OCI-LY3 (cell line): ENCODE data around the gene GRAMD2A.

Source experiments
- H2AFZ ChIP-seq: fragments of 200-600, 300-600 bp; shearing (Covaris generic); 2 replicates; pipeline ENCODE4 v1.6.0; 2014; ENCODE audit warnings: antibody characterized with exemption, low read depth, low read length
- H3K27ac ChIP-seq: fragments of 200-600, 300-600 bp; sonication (generic); 2 replicates; pipeline ENCODE4 v1.5.1; 2014; ENCODE audit warnings: mild to moderate bottlenecking, low read length, moderate library complexity, mixed read lengths
- H3K27me3 ChIP-seq: fragments of 200-600, 300-600 bp; sonication (generic); 2 replicates; pipeline ENCODE4 v1.6.1; 2014; ENCODE audit warnings: low read depth, low read length, mixed read lengths
- H3K36me3 ChIP-seq: fragments of 200-600, 300-600 bp; sonication (generic); replicated peaks from 2 replicates; pipeline ENCODE3; 2014; ENCODE audit warnings: low read depth, low read length, mixed read lengths
- H3K4me1 ChIP-seq: fragments of 300-600, 200-600 bp; sonication (generic); 2 replicates; pipeline ENCODE4 v1.6.1; 2014; ENCODE audit warnings: low read length, mixed read lengths
- H3K4me2 ChIP-seq: fragments of 200-600, 300-600 bp; sonication (generic); 2 replicates; pipeline ENCODE4 v1.6.1; 2014; ENCODE audit warnings: low read length, mixed read lengths
- H3K4me3 ChIP-seq: fragments of 300-600, 200-600 bp; sonication (generic); 2 replicates; pipeline ENCODE4 v1.5.1; 2014; ENCODE audit warnings: antibody characterized with exemption, mild to moderate bottlenecking, low read length, moderate library complexity
- H3K79me2 ChIP-seq: fragments of 300-600, 200-600 bp; shearing (Covaris generic); 2 replicates; pipeline ENCODE4 v1.6.1; 2014; ENCODE audit warnings: mild to moderate bottlenecking, low read length, mixed read lengths
- H3K9ac ChIP-seq: fragments of 300-600, 200-600 bp; shearing (Covaris generic); 2 replicates; pipeline ENCODE4 v1.6.0; 2014; ENCODE audit warnings: mild to moderate bottlenecking, low read length, moderate library complexity
- H3K9me3 ChIP-seq: fragments of 200-600, 300-600 bp; shearing (Covaris generic); 2 replicates; pipeline ENCODE4 v1.6.1; 2014; ENCODE audit warnings: low read length, mixed read lengths; ENCODE audit not compliant: insufficient read depth
- H4K20me1 ChIP-seq: fragments of 200-600, 300-600 bp; sonication (generic); 2 replicates; pipeline ENCODE4 v1.6.1; 2016; ENCODE audit warnings: low read length, mixed read lengths; ENCODE audit not compliant: insufficient read depth
- EZH2phosphoT487 ChIP-seq: fragments of 200-600 bp; shearing (Covaris generic); IDR thresholded peaks from 2 replicates; pipeline ENCODE4 v1.6.1; 2018; ENCODE audit warnings: antibody characterized with exemption, mixed run types, low read depth
- TF ChIP-seq, protein P1 (sequence below): fragments of 200-600, 300-600 bp; sonication (generic); IDR thresholded peaks from 2 replicates; pipeline ENCODE4 v1.5.1; 2014; ENCODE audit warnings: antibody characterized with exemption, low read length, low read depth

Gene GRAMD2A

GRCh38 chr15:72197460-72198355, at the start of gene GRAMD2A:
Gene GRAMD2A, minus strand, starts transcription at chr15:72197787.
- H3K4me3 ChIP-seq, result no peak within 1 kb of the TSS
- no peak within 1 kb of the TSS for H2AFZ ChIP-seq
- no peak for TF ChIP-seq EZH2phosphoT487
- TF ChIP-seq, protein P1, sequence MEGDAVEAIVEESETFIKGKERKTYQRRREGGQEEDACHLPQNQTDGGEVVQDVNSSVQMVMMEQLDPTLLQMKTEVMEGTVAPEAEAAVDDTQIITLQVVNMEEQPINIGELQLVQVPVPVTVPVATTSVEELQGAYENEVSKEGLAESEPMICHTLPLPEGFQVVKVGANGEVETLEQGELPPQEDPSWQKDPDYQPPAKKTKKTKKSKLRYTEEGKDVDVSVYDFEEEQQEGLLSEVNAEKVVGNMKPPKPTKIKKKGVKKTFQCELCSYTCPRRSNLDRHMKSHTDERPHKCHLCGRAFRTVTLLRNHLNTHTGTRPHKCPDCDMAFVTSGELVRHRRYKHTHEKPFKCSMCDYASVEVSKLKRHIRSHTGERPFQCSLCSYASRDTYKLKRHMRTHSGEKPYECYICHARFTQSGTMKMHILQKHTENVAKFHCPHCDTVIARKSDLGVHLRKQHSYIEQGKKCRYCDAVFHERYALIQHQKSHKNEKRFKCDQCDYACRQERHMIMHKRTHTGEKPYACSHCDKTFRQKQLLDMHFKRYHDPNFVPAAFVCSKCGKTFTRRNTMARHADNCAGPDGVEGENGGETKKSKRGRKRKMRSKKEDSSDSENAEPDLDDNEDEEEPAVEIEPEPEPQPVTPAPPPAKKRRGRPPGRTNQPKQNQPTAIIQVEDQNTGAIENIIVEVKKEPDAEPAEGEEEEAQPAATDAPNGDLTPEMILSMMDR, result no peak

GRCh38 chr15:72242775-72243370, 45.3 kb upstream of the GRAMD2A start:
- no peak overlapping the region for H3K4me3 ChIP-seq
- no peaks in the 10 kb centered on the region for H3K9me3 ChIP-seq
- no peaks in the 10 kb centered on the region for H3K27me3 ChIP-seq
- no peak overlapping the region for H3K4me2 ChIP-seq
- H4K20me1 ChIP-seq, result no peaks in the 10 kb centered on the region; the same call in 1 of the 2 replicates
- peaks cover 49% of the 10 kb centered on the region for H3K36me3 ChIP-seq
- H3K9ac ChIP-seq, result no peak overlapping the region
- H2AFZ ChIP-seq, result no peak overlapping the region
- no peaks in the 10 kb centered on the region for H3K79me2 ChIP-seq
- no peak overlapping the region for H3K27ac ChIP-seq
- peaks cover under 1% of the 10 kb centered on the region; the same call in 1 of the 2 replicates for H3K4me1 ChIP-seq
- TF ChIP-seq EZH2phosphoT487, result no peak

More at GRCh38 chr15:72197460-72198355, at the start of gene GRAMD2A:
- Histone ChIP-seq H3K4me2 (no peak within 1 kb of the TSS), H3K27me3 (no peaks in the 10 kb centered on the region), H3K36me3 (peaks cover 47% of the 10 kb centered on the region), H3K9ac (no peak within 1 kb of the TSS), H3K4me1 (peaks cover 14% of the 10 kb centered on the region), H3K9me3 (no peaks in the 10 kb centered on the region), H3K79me2 (no peaks in the 10 kb centered on the region), H3K27ac (no peak within 1 kb of the TSS), H4K20me1 (peaks cover 56% of the 10 kb centered on the region)

DNA sequence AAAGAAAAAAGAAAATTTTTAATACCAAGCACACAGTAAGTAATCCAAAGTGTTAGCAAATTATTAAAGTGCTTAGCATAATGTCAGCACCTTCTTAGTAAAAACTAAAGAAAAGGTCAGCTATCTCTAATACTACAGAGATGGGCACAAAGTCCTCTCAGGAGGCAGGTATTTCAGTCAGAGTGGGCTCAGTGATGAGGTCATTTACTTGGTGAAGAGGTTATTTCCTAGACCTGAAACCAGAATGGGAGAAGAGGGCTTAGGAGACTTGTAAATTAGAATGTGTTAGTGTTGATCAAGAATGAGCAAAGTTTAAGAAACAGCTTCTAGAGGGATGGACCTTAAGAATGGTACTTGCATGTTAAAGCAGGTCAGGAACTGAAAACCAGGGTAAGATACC, 42.1 kb upstream of the GRAMD2A start:
- H3K27me3 ChIP-seq, result no peaks in the 10 kb centered on the region
- no peak overlapping the region for H3K27ac ChIP-seq
- no peaks in the 10 kb centered on the region for H3K9me3 ChIP-seq
- H3K36me3 ChIP-seq, result peaks cover 46% of the 10 kb centered on the region
- H3K4me3 ChIP-seq, result no peak overlapping the region
- TF ChIP-seq EZH2phosphoT487, result no peak
- TF ChIP-seq, protein P1, result no peak
- no peak overlapping the region for H3K4me2 ChIP-seq
- peaks cover 11% of the 10 kb centered on the region for H3K4me1 ChIP-seq
- H2AFZ ChIP-seq, result no peak overlapping the region
- H4K20me1 ChIP-seq, result no peaks in the 10 kb centered on the region; the same call in 1 of the 2 replicates
- H3K79me2 ChIP-seq, result no peaks in the 10 kb centered on the region
- H3K9ac ChIP-seq, result no peak overlapping the region

DNA sequence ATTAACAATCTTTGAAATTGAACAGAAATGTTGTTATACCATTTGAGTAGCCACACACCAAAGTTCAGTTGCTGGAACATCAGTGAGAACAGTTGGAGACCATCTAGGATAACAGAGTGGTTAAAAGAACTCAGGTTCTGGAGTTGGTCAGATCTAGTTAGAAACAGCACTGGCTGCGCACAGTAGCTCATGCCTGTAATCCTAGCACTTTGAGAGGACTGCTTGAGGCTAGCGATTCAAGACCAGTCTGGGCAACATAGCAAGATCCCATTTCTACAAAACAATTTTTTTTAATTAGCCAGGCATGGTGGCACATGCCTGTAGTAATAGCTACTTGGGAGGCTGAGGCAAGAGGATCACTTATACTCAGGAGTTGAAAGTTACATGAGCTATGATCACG, 41.0 kb upstream of the GRAMD2A start:
- H3K4me2 ChIP-seq, result no peak overlapping the region
- no peak overlapping the region for H3K9ac ChIP-seq
- H3K79me2 ChIP-seq, result no peaks in the 10 kb centered on the region
- peaks cover 11% of the 10 kb centered on the region for H3K4me1 ChIP-seq
- no peak overlapping the region for H3K4me3 ChIP-seq
- no peaks in the 10 kb centered on the region; the same call in 1 of the 2 replicates for H4K20me1 ChIP-seq
- no peak overlapping the region for H2AFZ ChIP-seq
- H3K9me3 ChIP-seq, result no peaks in the 10 kb centered on the region
- no peak for TF ChIP-seq EZH2phosphoT487
- TF ChIP-seq, protein P1, result no peak
- H3K27ac ChIP-seq, result no peak overlapping the region
- no peaks in the 10 kb centered on the region for H3K27me3 ChIP-seq
- H3K36me3 ChIP-seq, result peaks cover 40% of the 10 kb centered on the region
